DMS79 (cell line): ENCODE measurements around the gene CCNO.

Experiments
- DNase-seq: peaks from one replicate; lab custom pipeline; 2025; lab: John Stamatoyannopoulos, UW

CCNO gene, protein sequence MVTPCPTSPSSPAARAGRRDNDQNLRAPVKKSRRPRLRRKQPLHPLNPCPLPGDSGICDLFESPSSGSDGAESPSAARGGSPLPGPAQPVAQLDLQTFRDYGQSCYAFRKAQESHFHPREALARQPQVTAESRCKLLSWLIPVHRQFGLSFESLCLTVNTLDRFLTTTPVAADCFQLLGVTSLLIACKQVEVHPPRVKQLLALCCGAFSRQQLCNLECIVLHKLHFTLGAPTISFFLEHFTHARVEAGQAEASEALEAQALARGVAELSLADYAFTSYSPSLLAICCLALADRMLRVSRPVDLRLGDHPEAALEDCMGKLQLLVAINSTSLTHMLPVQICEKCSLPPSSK

DNA sequence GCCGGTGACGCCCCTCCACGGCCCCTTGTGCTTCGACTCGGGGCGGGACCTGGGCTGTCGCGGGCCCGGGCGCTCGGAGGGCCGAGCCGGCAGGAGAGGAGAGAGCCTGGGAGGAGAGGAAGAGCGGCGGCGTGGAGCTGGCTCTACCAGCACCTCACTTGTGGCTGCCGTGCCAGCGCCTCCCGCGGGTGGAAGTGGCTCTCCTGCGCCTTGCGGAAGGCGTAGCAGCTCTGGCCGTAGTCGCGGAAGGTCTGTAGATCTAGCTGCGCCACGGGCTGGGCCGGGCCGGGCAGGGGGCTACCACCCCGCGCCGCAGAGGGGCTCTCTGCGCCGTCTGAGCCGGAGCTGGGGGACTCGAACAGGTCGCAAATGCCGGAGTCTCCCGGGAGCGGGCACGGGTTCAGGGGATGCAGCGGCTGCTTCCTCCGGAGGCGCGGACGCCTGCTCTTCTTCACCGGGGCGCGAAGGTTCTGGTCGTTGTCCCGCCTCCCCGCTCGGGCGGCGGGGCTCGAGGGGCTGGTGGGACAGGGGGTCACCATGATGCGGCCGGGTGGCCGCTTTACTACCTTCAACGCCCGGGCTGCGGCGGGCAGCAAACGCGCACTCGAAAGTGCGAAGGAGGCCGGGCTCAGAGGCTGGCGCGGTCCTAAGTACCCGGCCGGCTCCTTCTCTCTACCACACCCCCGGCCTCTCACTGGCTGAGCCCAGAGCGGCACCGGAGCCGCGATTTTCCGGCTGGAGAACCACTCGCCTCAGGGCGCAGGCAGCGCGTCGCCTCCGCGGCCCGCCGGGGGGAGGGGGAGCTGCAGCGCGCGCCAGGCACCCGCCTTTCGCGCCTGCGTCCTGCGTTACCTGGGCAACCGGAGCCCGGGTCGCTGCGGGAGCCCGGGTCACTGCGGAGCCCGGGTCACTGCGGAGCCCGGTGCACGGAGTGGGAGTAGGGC, at the start of gene CCNO:
Gene CCNO (minus strand): TSS at position 624 of the 944 bp plus-strand sequence. CDS start 85 bp downstream, at position 539.
- peak; percentile 33 for DNase-seq

DNA sequence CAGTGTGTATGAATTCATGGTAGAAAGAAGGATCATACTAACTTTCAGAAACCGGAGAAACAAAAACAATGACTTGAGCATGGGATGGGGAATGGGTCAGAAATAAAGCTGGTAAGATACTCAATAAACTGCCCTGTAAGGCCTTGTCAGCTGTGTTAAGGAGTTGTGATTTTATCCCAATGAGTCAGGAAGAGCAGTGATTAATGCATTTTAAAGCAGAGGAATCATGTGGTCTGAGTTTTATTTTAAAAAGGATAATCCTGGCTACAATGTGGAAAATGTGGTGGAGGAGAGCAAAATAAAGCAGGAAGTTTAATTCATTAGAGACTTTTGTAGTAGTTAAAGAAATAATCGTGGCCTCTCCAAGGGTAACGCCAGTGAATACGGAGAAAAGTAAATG, 45.4 kb upstream of the CCNO start:
- DNase-seq: no peak

DNA sequence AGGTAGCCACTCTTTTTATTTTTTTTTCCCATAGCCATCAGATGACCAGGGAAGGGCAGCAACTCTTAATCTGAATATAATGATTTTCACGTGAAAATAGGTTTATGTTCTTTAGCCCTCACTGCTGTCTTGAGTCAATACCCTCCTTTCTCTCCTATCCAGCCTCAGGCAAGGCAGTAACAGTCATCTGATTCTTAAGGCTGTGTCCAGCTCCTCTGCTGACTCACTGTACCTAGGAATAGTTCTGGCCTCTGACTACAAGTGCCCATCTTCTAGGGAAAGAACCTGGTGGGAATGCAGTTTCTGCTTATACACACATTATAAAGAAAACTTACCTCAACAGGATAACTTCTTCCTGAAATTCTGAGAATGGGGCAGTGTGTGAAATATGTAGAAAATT, 43.4 kb upstream of the CCNO start:
- no peak for DNase-seq

DNA sequence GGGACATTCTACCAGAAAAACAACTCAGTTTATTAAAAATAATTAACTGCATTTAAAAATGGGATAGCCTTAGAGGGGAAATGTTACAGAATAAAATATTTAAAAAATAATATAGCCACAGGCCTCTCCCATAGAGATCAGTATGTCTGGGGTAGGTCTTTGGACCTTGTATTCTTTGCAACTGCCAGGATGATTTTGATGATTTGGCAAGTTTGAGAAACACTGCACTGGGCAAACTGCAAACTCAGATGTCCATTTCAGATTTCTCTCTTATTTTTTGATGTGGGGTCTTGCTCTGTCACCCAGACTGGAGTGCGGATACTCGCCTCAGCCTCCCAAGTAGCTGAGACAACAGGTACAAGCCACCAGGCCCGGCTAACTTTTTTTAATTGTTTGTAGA, 24.9 kb upstream of the CCNO start:
- no peak for DNase-seq

DNA sequence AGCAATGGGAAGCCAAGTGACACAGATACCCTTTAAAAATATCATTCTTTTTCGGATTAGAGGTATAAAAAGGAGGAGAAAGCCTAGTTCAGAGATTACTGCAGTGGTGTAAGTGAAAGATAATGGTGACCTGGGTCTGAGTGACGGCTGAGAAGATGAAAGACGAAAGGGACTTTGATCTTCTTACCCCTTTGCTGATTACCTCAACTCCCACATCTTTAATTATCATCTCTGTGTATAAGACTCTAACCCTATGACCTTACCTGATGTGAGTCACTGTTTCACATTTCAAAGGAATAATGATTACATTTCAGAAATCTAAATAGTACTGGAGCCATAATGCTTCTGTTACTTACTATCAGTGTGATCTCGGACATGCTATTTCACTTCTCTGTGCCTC, 21.4 kb upstream of the CCNO start:
- no peak for DNase-seq

DNA sequence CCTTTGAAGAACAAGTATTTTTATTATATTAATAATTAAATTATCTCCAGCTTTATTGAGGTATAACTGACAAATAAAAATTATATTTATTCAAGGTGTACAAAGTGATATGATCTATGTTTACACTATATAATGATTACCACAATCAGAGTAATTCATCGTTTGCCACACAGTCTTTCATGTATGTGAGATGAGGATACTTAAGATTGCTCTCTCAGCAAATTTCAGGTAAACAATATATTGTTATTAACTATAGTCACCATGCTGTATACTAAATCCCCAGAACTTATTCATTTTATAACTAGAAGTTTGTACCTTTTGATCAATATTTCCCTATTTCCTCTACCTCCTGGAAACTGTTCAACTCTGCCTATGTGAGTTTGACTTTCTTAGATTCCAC, 16.7 kb upstream of the CCNO start:
- DNase-seq: no peak

DNA sequence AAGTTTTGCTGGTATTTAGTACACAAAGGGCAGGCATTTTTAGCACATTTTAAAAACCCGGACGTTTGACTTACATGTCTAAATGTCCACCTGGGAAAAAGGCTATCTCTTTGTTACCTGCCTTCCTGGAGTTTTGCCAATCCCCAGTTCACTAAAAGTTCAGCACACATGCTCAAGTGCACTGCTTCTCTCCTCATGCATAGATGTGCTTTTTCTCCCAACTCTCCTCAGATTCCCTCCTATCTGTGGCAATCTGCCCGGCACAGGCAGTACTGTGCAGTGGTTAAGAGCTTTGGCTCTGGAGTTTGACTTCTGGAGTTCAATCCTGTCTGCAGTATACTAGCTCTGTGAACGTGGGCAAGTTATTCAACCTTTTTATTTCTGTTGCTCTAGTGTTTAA, 8.3 kb upstream of the CCNO start:
- peak; percentile 77 for DNase-seq

DNA sequence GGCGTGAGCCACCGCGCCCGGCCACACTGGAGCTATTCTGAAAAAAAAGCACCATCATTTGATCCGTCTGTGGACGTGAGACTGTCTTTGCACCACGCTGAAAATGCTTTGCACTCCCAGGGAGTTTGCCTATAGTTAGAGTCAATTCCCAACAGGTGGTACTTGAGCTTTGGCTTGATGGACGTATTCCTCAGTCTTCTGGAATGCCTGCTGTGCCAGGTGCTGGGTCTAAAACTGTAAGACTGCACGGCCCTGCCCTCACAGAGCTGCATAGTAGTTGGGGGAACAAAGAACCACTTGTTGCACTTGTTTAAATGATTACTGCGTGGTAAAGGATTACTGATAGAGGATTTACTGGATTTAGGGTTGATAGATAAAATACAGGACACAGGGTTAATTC, 3.4 kb upstream of the CCNO start:
- no peak for DNase-seq

DNA sequence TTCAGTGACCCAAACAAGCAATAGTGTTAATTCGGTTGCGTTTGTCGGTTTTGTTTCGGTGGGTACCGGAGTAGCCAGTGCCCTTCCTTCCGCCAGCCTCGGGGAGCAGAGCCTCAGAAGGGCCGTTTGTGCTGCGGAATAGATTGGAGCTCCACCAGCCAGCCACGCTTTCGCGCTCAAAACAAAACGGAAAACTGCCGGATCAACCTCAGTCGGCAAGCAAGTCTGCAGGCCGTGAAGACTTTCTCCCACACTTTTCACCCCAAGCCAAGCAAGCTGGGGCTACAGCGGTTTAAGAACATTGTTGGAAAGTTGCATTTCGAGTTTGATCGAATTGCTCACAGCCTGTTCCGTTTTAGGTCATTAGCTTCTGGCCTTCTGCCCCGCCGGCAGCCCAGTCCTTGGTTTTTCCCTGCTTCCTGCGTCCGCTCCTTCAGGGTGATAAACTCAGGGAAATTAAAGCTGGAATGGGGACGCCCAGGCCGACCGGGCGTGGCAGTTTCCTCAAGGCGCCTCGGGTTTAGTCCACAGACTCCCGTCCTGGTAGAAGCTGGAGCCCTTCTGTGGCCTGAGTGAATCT, 803 bp upstream of the CCNO start:
- peak; percentile 8 for DNase-seq

DNA sequence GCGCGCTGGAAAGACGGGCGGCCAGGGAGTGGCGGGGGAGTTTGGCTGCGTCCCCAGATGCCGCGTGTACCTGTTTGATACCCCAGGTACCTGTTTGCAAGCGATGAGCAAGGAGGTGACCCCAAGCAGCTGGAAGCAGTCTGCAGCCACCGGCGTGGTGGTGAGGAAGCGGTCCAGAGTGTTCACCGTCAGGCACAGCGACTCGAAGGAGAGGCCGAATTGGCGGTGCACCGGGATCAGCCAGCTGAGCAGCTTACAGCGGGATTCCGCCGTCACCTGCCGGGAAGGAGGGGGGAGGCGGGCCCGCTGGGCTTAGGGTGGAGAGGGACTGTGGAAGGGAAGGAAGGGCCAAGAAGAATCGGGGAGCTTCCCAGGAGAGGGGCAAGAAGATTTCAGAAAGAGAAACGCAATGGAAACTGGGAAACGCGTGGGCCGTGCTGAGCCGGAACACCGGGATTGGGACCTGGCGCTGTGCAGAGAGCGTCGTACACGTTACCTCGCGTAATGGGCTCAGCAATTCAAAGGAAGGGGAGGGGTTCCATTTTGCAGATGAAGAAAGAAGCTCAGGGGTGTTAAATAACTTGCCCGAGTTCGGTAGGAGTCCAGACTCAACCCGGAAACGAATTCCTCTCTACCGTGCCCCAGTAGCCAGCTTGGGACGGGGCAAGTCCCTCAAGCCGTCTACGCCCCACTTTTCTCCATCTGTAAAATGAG, 980 bp downstream of the CCNO start:
- DNase-seq: peak; percentile 5

DNA sequence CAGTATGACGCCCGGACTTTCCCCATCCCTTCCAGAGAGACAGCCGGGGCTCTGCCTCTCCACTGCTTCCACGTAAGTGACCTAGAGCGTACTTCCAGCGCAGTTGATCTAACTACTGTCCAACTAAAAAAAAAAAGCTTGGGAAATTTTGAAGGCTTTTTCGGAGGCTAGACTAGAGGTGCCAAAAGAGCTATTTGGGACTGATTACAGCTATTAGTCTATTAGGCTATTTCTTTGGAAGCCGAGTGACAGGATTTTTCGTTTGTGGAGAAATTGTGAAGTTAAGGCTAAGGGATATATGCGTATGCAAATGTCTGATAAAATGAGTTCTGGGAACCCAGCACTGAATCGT, 1.5 kb downstream of the CCNO start:
- DNase-seq: no peak

DNA sequence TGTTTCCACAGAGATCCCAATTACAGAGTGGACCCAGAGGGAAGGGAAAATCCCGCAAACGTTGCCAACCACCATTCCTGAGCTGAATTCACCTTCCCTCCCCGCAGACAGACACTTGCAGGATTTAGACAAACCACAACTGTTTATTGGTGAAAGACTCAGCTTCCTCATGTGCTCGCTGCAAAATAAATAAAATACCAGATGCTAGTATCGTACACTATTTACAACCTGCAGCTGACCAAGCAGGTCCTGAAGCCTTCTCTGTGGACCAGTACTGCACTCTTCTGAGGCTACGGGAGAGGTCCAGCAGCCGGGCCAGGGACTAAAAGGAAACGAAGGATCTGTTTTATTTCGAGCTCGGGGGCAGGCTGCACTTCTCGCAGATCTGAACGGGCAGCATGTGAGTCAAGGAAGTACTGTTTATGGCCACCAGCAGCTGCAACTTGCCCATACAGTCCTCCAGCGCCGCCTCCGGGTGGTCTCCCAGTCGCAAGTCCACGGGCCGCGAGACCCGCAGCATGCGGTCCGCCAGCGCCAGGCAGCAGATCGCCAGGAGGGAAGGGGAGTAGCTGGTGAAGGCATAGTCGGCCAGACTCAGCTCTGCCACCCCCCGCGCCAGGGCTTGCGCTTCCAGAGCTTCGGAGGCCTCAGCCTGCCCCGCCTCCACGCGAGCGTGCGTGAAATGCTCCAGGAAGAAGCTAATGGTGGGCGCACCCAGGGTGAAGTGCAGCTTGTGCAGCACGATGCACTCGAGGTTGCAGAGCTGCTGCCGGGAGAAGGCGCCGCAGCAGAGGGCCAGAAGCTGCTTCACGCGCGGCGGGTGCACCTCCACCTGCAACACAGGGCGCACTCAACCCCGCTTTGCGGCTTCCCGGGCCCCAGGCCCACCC, 2.1 kb downstream of the CCNO start:
- DNase-seq: no peak

DNA sequence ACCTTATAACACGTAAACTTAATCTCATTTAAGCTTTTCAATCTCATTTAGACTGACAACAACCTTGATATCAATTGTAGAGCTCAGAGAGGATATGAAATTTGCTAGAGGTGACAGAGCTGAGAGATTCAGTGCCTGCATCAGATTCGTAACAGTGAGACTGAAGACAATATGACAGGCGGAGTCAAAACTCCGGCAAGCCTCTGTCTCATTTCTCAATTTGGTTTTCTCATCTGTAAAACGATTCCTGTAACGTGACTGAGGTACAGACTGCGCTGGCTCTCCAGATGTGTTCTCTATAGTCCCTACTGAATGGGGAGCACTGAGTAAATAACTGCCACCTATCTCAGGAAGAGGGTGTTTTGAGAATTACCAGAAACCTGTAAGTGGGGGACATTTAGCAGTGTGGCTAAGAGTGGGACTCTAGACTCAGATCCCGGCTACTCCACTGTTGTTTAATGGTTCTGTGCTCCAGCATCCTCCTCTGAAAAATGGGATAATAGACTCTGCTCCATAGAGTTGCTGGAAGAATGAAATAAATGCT, 3.2 kb downstream of the CCNO start:
- DNase-seq: no peak

DNA sequence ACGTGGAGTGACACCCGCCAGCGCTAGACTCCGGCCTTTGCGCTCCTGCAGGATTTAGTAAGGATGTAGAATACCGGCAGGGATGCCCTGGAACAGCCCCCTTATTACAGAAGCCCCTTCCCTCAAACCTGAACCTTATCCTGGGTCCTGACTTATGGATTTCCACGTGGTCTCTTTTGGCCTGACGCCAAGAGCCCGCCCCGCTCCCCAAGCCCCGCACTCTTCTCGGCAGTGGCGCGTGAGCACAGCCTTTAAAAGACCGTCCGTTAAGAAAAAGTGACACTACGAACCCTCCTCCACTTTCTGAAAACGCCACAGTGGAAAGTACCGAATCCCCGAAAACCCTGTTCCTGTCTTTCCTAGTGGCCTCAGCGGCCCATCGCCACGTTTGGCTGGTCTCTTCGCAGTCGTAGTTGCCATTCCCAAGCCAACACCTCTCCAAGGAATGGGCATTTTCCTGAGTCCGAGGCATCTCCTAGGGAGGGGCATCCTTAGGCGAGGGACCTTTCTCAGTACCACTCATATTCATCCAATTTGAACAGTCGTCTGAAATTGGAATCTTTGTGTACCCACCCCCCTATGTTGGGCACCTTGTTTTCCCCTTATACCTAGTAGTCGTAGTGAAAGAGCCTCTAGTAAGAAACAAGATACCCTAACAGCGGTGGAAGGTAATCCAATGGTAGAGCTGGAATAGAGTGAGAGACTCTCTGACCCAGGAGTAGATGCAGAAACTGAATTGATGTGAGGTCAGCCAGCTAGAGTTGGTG, 5.6 kb downstream of the CCNO start:
- no peak for DNase-seq

DNA sequence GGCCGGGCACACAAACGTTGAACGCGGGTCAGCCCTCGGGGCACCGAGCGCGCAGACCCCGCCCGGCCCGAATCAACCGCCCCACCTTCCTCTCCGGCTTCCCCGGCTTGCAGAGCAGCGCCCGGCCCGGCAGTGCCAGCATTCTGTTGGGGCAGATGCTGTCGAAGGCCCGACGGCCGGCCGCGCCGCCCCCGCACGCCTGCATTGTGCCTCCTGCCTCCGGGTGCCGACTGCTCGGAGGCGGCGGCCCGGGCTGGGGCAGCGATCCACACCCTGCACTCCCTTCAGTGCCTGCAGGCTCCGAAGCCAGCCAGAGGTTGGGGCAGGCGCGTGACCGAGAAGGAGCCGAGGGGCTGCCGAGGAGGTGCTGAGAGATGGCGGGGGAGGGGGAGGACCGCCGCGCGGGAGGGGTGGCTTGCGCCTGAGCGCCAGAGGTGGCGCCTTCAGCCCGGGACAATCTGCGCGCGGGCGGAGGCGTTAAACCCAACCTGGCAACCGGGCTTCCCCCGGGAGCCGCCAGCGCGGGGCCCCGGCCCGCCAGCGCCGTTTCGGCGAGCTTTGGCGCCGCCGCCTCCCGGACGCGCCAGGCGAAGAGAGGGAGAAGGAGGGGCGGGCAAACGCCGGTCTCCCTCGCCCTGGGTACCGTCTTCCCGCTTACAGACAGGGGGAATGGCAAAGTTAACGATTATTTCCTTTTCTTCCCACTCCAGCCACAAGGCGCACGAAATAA, 6.3 kb downstream of the CCNO start, which contains the start of gene MCIDAS:
Gene MCIDAS (minus strand): TSS at position 382 of the 730 bp plus-strand sequence. CDS start 177 bp downstream, at position 205.
- DNase-seq: peak; percentile 16

DNA sequence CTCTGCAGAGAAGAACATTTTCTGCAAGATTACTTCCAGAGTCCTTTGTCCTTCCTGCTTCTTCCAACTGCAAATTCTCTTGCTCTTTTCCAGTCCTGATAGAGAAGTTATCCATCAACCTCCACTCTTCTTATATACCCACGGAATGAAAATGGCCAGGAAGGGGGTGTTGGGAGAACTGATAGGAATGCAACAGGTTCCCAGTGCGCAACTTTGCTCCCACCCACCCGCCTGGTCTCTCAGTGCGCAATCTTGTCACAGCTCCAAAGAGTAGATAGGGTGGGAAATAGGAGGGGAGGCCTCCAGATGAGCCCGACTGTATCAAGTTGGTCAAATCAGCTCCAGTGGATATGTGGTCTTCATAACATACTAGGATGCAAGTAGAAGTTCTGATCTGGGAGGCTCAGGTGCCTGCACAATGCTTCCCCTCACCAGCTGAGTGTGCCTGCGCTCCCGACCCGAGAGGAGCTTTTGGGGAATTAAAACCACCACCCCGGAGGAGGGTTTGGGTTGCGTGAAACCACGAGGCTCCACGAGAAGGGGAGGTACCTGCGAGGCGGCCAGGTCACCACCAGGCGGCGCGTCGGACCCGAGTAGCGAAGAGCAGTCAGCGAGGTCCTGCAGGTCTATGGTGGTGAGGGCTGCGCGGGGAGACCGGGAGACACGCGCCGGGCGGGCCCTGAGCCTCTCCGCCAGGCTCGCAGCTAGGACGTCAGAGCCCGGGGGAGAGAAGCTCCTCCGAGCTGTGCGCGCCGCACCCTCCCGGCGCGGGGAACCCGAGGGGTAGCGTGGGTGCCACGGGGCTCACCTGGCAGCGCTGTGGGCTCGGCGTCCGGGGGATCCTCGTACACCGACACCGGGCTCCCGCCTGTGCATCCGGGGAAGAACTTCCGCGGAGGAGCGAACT, 7.1 kb downstream of the CCNO start:
- DNase-seq: peak; percentile 16

DNA sequence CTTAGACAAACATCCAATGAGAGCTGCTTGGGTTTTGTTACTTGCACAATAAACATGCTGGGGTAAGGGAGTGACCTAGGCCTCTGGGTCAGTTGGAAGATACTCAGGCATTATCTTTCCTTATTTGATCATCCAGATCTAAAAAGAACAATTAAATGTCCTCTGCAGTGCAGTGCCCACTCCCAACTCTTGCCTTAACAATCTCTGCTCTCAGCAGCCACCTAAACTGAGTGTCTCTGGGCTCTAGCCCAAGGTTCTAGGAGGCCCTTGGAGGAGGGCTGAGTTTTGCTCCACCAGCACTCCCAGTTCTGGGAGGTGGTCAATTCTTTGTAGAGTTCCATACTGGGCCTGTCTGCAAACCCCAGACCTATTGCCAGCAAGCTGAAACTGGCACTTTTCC, 8.1 kb downstream of the CCNO start:
- no peak for DNase-seq

DNA sequence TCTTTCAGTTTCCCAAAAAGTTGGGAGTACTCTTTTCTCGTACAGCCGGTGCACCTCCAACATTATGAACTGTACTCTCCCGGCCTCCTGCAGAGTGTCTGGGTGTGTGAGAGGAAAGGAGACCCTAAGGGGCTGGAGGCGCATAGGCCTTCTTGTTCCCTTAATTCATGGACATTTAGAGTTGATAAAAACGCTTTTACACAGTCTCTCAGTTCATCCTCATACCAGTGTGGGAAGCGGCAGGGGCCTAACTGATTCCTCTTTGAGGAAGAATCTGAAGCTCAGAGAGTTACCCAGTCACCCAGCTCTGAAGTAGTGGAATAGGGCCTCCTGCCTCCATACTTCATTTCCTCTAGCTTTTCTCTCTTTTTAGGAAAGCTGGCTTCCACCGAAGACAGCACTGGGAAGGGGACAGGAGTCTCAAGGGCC, 9.6 kb downstream of the CCNO start:
- no peak for DNase-seq
